Skeletal muscle cell (primary cell): ENCODE measurements around the gene TMEM38B.
A peak's percentile ranks its signal among the peaks of the same experiment; 100 is the strongest.
"Not testable (repeated sequence)": the region's sequence is repeated elsewhere in the genome, so short reads cannot be mapped to it uniquely, and the experiment has no call there.

ENCODE experiments used
- DNase-seq: peaks from one replicate; pipeline ENCODE4 v3.0.0-alpha.2; 2010; ENCODE audit warnings: low read depth
- H3K4me3 ChIP-seq: 2 replicates; pipeline ENCODE4 v1.5.1; 2011; ENCODE audit warnings: low read depth, mild to moderate bottlenecking, control low read depth, low read length, moderate library complexity

Gene TMEM38B

GRCh38 chr9:105679257-105680022 is 14.9 kb upstream of the TMEM38B start:
- H3K4me3 ChIP-seq, result no peak overlapping the region
- no peak for DNase-seq

GRCh38 chr9:105681313-105681712 is 13.0 kb upstream of the TMEM38B start:
- no peak overlapping the region for H3K4me3 ChIP-seq
- DNase-seq, result no peak

GRCh38 chr9:105681724-105682123 is 12.6 kb upstream of the TMEM38B start:
- no peak for DNase-seq
- no peak overlapping the region for H3K4me3 ChIP-seq

GRCh38 chr9:105683688-105684275 is 10.6 kb upstream of the TMEM38B start:
- no peak for DNase-seq
- no peak overlapping the region for H3K4me3 ChIP-seq

- DNase-seq, result no peak
- no peak overlapping the region for H3K4me3 ChIP-seq
Measured at GRCh38 chr9:105686936-105687335, 7.4 kb upstream of the TMEM38B start.

GRCh38 chr9:105690742-105691141 is 3.6 kb upstream of the TMEM38B start:
- DNase-seq, result no peak
- no peak overlapping the region for H3K4me3 ChIP-seq

GRCh38 chr9:105693435-105694189 is 729 bp upstream of the TMEM38B start:
- peak overlapping the region; percentile 76 for H3K4me3 ChIP-seq
- DNase-seq, result no peak

GRCh38 chr9:105694848-105695581 is 674 bp downstream of the TMEM38B start:
- H3K4me3 ChIP-seq, result peak overlapping the region; percentile 76
- DNase-seq, result no peak

- DNase-seq, result no peak
- no peak overlapping the region for H3K4me3 ChIP-seq
Measured at GRCh38 chr9:105696219-105696793, 2.0 kb downstream of the TMEM38B start.

GRCh38 chr9:105697871-105698270 is 3.5 kb downstream of the TMEM38B start:
- DNase-seq, result peak; percentile 37
- H3K4me3 ChIP-seq, result no peak overlapping the region

GRCh38 chr9:105698348-105698870 is 4.1 kb downstream of the TMEM38B start:
- no peak overlapping the region for H3K4me3 ChIP-seq
- no peak for DNase-seq

GRCh38 chr9:105700668-105701067 is 6.3 kb downstream of the TMEM38B start:
- no peak for DNase-seq
- no peak overlapping the region for H3K4me3 ChIP-seq

GRCh38 chr9:105701145-105701544 is 6.8 kb downstream of the TMEM38B start:
- no peak for DNase-seq
- H3K4me3 ChIP-seq, result no peak overlapping the region

GRCh38 chr9:105702207-105702606 is 7.9 kb downstream of the TMEM38B start:
- no peak overlapping the region for H3K4me3 ChIP-seq
- DNase-seq, result no peak

GRCh38 chr9:105703638-105704037 is 9.3 kb downstream of the TMEM38B start:
- not testable (repeated sequence) for DNase-seq, H3K4me3 ChIP-seq

GRCh38 chr9:105706156-105706555 is 11.8 kb downstream of the TMEM38B start:
- H3K4me3 ChIP-seq, result no peak overlapping the region
- no peak for DNase-seq

- no peak overlapping the region for H3K4me3 ChIP-seq
- no peak for DNase-seq
Measured at GRCh38 chr9:105708405-105708804, 14.1 kb downstream of the TMEM38B start.

GRCh38 chr9:105710638-105711037 is 16.3 kb downstream of the TMEM38B start:
- no peak overlapping the region for H3K4me3 ChIP-seq
- DNase-seq, result no peak

- H3K4me3 ChIP-seq, result no peak overlapping the region
- no peak for DNase-seq
Measured at GRCh38 chr9:105711867-105712266, 17.5 kb downstream of the TMEM38B start.
